Fibroblast of mammary gland (primary cell): ENCODE measurements around the gene APOOL.
"Not testable (repeated sequence)": the region's sequence is repeated elsewhere in the genome, so short reads cannot be mapped to it uniquely, and the experiment has no call there.

Experiments
- DNase-seq: peaks from one replicate; pipeline ENCODE4 v3.0.0-alpha.2; 2010; ENCODE audit warnings: low read depth
- H3K4me3 ChIP-seq: 2 replicates; pipeline ENCODE4 v1.5.1; 2011; ENCODE audit warnings: low read depth, mild to moderate bottlenecking, low read length, moderate library complexity; ENCODE audit not compliant: control insufficient read depth
- TF ChIP-seq, protein P1 (sequence below): conservative IDR thresholded peaks from 2 replicates; pipeline ENCODE4 v1.5.1; 2011; ENCODE audit warnings: low read depth, low read length, inconsistent platforms; ENCODE audit not compliant: control insufficient read depth, insufficient read depth

The APOOL gene

DNA sequence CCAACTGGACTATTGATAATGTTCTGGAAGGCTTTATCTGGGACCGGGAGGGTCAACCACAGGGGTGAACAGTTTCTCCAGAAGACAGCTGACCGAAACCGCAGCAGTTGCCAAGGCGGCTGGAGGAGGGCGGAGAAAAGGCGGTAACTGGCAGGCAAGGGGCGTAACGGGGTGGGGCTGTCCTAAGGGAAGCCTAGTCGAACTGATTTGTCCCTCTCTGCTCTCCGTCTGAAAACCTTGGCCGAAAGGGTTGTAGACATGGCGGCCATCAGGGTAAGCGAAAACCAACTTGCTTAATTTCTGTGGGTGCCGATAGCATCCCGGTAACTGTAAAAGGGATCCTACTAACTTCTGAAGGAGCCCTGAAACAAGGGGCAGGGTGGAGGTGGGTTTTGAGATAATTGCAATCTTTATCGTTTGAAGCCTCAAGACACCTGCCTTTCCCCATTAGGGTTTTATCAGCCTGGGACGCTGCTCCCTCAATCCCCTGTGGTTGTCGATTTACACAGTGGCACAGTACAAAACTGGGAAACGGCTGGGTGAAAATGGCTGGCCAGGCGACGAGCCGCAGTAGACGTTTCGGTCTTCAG lies at the start of gene APOOL:
APOOL (plus strand) TSS at position 223 of the 590 bp plus-strand sequence; CDS start at position 259, 36 bp downstream.
- DNase-seq: peak; percentile 91
- H3K4me3 ChIP-seq: peak within 1 kb of the TSS; percentile 80
- TF ChIP-seq, protein P1, sequence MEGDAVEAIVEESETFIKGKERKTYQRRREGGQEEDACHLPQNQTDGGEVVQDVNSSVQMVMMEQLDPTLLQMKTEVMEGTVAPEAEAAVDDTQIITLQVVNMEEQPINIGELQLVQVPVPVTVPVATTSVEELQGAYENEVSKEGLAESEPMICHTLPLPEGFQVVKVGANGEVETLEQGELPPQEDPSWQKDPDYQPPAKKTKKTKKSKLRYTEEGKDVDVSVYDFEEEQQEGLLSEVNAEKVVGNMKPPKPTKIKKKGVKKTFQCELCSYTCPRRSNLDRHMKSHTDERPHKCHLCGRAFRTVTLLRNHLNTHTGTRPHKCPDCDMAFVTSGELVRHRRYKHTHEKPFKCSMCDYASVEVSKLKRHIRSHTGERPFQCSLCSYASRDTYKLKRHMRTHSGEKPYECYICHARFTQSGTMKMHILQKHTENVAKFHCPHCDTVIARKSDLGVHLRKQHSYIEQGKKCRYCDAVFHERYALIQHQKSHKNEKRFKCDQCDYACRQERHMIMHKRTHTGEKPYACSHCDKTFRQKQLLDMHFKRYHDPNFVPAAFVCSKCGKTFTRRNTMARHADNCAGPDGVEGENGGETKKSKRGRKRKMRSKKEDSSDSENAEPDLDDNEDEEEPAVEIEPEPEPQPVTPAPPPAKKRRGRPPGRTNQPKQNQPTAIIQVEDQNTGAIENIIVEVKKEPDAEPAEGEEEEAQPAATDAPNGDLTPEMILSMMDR: no peak

- TF ChIP-seq, protein P1: no peak
- DNase-seq: no peak
- H3K4me3 ChIP-seq: no peak overlapping the region
These were observed 47.4 kb upstream of the APOOL start for GRCh38 chrX:84956304-84956703.

DNA sequence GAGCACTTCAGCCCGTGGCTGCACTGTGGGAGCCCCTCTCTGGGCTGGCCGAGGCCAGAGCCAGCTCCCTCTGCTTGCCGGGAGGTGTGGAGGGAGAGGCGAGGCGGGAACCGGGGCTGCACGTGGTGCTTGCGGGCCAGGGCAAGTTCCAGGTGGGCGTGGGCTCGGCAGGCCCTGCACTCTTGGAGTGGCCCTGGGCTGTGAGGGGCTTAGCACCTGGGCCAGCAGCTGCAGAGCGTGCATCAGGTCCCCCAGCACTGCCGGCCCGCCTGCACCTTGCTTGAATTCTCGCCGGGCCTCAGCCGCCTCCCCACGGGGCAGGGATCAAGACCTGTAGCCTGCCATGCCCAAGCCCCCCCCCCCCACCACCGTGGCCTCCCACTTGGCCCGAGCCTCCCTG lies 28.9 kb upstream of the APOOL start:
- no peak for DNase-seq
- TF ChIP-seq, protein P1: no peak
- no peak overlapping the region for H3K4me3 ChIP-seq

DNA sequence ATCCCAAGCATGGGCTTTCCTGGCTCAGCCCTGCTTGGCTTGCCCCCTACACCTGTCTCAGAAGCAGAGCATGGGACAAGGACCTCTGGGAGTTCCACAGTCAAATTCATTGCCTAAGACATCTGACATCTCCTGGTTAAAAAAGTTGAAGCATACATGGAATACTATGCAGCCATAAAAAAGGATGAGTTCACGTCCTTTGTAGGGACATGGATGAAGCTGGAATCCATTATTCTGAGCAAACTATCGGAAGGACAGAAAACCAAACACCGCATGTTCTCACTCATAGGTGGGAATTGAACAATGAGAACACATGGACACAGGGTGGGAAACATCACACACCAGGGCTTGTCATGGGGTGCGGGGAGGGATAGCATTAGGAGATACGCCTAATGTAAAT lies 11.9 kb upstream of the APOOL start:
- H3K4me3 ChIP-seq, DNase-seq: not testable (repeated sequence)

GRCh38 chrX:84993150-84993549 lies 10.5 kb upstream of the APOOL start:
- DNase-seq: no peak
- TF ChIP-seq, protein P1: no peak
- no peak overlapping the region for H3K4me3 ChIP-seq

- DNase-seq: no peak
- no peak overlapping the region for H3K4me3 ChIP-seq
- TF ChIP-seq, protein P1: no peak
These were observed 2.3 kb upstream of the APOOL start for GRCh38 chrX:85001344-85001743.

DNA sequence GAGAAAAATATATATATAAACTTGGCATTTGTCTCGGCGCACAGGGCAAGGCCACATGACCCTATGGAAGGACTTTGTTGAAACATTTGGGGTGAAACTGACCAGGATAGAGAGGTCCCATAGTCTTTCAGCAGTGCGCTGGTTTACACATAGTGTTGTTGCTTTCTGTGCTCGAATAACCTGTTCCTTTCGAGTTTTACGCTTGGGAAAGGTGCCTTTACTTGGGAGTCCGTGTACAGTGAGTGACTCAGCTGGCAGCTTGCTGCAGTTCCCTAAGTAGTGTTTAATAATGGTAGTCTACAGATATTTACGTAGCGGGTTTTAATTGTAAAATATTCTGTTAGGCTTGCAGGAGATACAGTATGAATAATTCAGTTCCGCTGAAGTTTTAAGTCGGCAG lies 578 bp downstream of the APOOL start:
- DNase-seq: peak; percentile 40
- H3K4me3 ChIP-seq: peak overlapping the region; percentile 80
- TF ChIP-seq, protein P1: no peak
